EH (cell line): ENCODE data around the gene PHKA1.
"Not testable (repeated sequence)": the region's sequence is repeated elsewhere in the genome, so short reads cannot be mapped to it uniquely, and the experiment has no call there.

ENCODE experiments used
- DNase-seq: peaks from one replicate; pipeline ENCODE4 v3.0.0-alpha.2; 2015; ENCODE audit warnings: low read depth

PHKA1 gene

GRCh38 chrX:72666451-72666850, 47.7 kb downstream of the PHKA1 start:
- no peak for DNase-seq

DNA sequence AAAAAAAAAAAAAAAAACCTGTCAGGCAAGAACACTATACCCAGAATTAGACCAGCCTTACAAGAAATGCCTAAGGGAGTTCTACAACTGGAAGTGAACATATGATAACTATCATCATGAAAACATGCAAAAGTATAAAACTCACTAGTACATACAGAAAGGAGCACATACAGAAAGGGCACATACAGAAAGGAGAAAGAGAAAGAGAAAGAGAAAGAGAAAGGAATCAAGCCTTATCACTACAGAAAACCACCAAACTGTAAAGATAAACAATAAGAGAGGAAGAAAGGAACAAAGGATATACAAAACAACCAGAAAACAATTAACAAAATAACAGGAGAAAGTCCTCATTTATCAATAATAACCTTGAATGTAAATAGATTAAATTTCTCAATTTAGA, 50.4 kb downstream of the PHKA1 start:
- no peak for DNase-seq

DNA sequence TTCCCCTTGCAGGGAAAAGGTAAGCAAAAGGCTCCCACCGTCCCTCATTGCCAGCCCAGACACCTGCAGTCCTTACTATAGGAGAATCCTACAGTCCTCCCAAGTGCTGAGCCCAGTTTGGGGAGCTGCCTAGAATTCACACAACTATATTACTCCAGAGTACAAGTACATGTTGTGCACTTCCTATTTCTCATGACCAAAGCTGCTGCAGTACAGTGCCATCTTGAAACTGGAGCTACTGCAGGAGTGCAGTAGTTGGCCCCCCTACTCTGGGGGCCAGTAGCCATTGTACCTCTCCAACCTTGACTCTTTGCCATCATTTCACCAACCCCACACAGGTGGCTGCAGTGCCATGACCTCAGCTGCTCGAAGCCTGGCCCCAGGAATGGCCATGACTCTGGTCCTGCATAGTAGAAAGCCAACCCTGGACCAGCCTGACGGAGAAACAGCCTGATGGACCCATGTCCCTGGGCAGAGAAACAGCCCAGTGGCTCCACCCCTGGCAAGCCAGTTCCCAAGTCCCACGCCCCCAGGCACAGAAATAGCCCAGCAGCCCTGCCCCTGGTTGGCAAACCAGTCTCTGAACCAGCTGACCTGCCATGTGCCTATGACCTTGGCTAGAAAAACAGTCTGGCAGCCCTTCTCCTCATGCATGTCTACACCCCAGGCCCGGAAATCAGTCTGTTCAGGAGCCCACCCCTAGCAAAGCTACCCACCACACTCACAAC, 51.9 kb downstream of the PHKA1 start:
- DNase-seq, result no peak

- no peak for DNase-seq
These were observed 54.4 kb downstream of the PHKA1 start for GRCh38 chrX:72659723-72660122.

GRCh38 chrX:72652082-72652481, 62.0 kb downstream of the PHKA1 start:
- no peak for DNase-seq

GRCh38 chrX:72644946-72645345, 69.2 kb downstream of the PHKA1 start:
- DNase-seq, result no peak

- DNase-seq, result no peak
These were observed 72.5 kb downstream of the PHKA1 start for GRCh38 chrX:72641611-72642010.

DNA sequence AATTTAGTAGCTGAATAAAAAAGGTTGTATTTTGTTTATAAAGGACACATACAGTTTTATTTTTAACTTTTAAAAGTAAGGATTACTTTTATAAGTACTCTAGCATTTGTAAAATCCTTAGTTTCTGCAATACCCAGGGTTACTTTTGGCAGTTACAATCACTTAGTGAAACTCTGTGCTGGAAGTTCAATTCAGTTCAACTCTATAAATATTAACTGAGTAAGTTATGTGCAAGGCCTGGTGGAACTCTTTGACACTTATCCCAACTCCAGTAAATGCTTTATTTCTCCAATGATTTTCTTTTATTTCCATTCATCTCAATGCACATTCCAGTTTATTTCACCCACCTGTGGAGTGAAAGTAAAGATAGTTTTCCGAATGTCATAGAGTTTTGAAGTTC, 78.2 kb downstream of the PHKA1 start:
- no peak for DNase-seq

- DNase-seq, result no peak
These were observed 79.8 kb downstream of the PHKA1 start for GRCh38 chrX:72634331-72634730.

- DNase-seq, result no peak
These were observed 83.9 kb downstream of the PHKA1 start for GRCh38 chrX:72630185-72630584.

GRCh38 chrX:72624194-72624593, 89.9 kb downstream of the PHKA1 start:
- DNase-seq, result no peak

DNA sequence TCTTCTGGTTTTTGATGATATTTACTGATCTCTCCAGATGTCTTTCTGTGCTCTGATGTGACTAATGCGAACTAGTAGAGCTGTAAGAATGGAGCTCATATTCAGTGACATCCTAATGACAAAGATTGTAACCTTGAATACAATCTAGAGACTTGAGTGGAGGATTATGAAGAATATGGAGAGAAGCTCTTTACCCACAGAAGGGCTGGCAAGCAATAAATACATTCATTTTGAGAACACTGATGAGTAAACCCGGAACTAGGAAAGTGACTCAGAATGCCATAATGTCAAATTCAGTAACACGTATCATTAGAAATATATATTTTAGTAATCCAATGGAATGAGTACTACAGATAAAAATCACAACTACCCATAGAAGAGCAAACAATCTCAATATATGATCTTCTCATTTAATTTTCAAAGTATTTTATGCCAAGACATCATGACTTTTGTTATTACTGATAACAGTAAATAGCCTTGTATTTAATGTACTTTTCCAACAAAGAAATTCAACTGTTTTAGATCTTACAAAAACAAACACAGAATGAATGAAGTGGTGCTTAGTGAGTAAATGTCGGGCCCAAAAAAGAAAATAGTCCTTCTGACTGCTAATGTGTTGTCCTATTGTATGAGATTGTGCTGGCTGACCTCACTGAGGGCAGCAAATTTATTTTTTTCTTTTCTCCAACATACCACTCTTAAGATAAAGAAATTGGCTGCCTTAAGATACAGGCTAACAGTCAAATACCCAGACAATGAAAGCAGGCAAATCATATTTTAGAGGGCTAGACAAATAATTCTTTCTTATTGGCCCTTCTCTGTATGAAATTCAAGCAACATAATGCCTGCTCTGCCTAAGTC, 92.3 kb downstream of the PHKA1 start:
- DNase-seq, result peak; percentile 52

GRCh38 chrX:72621163-72621562, 92.9 kb downstream of the PHKA1 start:
- peak; percentile 1 for DNase-seq

- DNase-seq, result peak; percentile 79
These were observed 93.5 kb downstream of the PHKA1 start for GRCh38 chrX:72620550-72621145.

GRCh38 chrX:72609313-72609712, 104.8 kb downstream of the PHKA1 start:
- peak; percentile 1 for DNase-seq

GRCh38 chrX:72604705-72605104, 109.4 kb downstream of the PHKA1 start:
- no peak for DNase-seq

DNA sequence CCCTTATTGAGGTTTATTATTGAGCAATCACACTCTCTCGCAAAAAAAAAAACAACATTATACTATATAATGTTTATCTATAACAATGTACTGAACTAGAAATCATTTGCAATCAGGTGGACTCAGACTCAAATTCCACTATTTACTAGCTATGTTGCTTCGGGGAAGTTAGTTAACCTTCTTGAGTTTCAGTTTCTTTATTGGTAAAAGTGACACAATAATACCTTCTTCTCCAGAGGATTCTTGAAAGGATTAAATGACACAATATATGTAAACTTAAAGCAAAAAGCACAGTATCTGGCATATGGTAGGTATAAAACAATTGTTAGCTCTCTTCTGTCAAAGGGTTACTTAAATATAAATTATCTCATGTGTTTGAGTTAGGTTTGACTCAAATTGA, 110.0 kb downstream of the PHKA1 start:
- no peak for DNase-seq

DNA sequence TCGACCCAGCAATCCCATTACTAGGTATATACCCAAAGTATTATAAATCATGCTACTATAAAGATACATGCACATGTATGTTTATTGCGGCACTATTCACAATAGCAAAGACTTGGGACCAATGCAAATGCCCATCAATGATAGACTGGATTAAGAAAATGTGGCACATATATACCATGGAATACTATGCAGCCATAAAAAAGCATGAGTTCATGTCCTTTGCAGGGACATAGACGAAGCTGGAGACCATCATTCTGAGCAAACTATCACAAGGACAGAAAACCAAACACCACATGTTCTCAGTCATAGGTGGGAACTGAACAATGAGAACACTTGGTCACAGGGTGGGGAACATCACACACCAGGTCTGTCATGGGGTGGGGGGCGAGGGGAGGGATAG, 123.1 kb downstream of the PHKA1 start:
- DNase-seq, result not testable (repeated sequence)

GRCh38 chrX:72584163-72584562, 129.9 kb downstream of the PHKA1 start:
- no peak for DNase-seq

DNA sequence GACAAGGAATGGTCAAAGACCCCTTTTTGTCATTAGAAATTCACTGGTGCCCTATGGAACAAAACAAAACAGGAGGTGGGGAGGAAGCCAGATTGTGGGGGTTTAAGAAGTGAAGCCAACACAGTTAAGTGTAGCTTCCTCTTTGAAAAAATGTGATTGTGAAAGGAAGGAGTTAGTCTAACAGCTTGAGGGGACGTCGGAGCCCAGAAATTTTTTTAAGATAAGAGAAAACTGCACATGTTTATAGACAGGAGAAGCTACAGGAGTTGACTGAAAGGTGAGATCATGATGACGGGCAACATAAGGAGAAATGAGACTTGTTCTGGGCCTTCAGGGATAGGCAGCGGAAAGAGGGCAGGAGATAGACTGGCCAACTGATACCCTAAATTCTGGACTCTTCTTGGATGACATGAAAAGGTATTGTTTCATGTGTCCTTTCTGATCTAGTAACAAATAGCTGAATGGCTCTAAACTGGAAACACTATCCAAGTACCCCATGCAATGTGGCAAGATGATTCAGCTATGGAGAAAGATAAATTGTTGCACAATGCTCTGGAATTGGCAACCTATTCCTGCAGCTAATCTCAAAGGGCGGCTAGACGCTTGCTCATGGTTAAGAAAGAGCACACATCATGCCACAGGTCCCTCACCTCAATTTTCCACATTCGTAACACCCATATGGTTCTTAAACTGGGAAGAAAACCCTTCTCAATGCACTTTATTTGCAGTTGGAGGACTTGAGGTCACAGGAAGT, 137.8 kb downstream of the PHKA1 start:
- DNase-seq, result peak; percentile 1

DNA sequence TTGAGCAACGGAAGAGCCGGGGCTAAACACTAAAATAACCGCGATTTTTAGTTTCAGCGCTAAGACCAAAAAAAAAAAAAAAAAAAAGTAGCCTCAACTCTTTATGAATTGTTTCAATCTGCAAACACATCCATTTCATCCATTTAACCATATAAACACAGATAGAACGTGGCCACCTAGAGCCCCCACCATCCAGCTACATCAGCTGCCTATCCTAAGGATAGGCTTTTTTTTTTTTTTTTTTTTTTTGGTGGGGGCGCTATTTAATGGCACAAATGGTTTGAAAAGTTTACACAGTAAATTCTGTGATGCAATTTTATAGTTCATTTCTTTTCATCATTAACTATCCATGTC, 141.0 kb downstream of the PHKA1 start:
- DNase-seq, result no peak
